GM18508 (cell line): Measurements from ENCODE around the gene FUT8.

ENCODE experiments used
- ATAC-seq: cut with Tn5 transposase; IDR thresholded peaks from one replicate; pipeline ENCODE4 v1.9.1; 2021; ENCODE audit warnings: moderate number of reproducible peaks; ENCODE audit not compliant: insufficient read depth, unreplicated experiment

Gene FUT8

GRCh38 chr14:65412032-65412846 lies at the start of gene FUT8:
FUT8 (plus strand) TSS chr14:65412730; CDS start chr14:65561564, 148,834 bp downstream.
- ATAC-seq = peak; percentile 38

GRCh38 chr14:65366802-65367565 lies 45.5 kb upstream of the FUT8 start:
- no peak for ATAC-seq

- no peak for ATAC-seq
These were observed 43.0 kb upstream of the FUT8 start for GRCh38 chr14:65369560-65369959.

GRCh38 chr14:65370801-65371248 lies 41.7 kb upstream of the FUT8 start:
- no peak for ATAC-seq

GRCh38 chr14:65371784-65372183 lies 40.7 kb upstream of the FUT8 start:
- ATAC-seq = no peak

GRCh38 chr14:65373016-65373670 lies 39.4 kb upstream of the FUT8 start:
- ATAC-seq = no peak

- no peak for ATAC-seq
These were observed 38.9 kb upstream of the FUT8 start for GRCh38 chr14:65373671-65374039.

GRCh38 chr14:65377576-65377975 lies 35.0 kb upstream of the FUT8 start:
- ATAC-seq = no peak

- no peak for ATAC-seq
These were observed 29.9 kb upstream of the FUT8 start for GRCh38 chr14:65382586-65382985.

GRCh38 chr14:65387171-65387570 lies 25.4 kb upstream of the FUT8 start:
- no peak for ATAC-seq

- ATAC-seq = no peak
These were observed 24.9 kb upstream of the FUT8 start for GRCh38 chr14:65387628-65388027.

GRCh38 chr14:65392296-65392695 lies 20.2 kb upstream of the FUT8 start:
- ATAC-seq = no peak

- ATAC-seq = no peak
These were observed 16.2 kb upstream of the FUT8 start for GRCh38 chr14:65396082-65396910.

GRCh38 chr14:65403231-65403630 lies 9.3 kb upstream of the FUT8 start:
- ATAC-seq = no peak

- ATAC-seq = no peak
These were observed 4.4 kb upstream of the FUT8 start for GRCh38 chr14:65408113-65408512.

GRCh38 chr14:65410640-65411039 lies 1.9 kb upstream of the FUT8 start:
- ATAC-seq = no peak

- peak; percentile 35 for ATAC-seq
These were observed 886 bp upstream of the FUT8 start for GRCh38 chr14:65411656-65412031.

GRCh38 chr14:65412856-65413738 lies 567 bp downstream of the FUT8 start:
- peak; percentile 15 for ATAC-seq

- ATAC-seq = no peak
These were observed 1.2 kb downstream of the FUT8 start for GRCh38 chr14:65413739-65414045.
